Tibial nerve (tissue), 4 donors: ENCODE data around the gene VSTM2L. TPM values are rescaled to one million over a fixed set of nuclear protein-coding genes. Genes with fewer than 3 reads are reported as not detected.

Source experiments
- DNase-seq, 2 donors: peaks; one replicate each; pipeline ENCODE4 v3.0.0-alpha.2; 2019; ENCODE audit warnings: low spot score in 2 of 2
- H3K27ac ChIP-seq, 4 donors: fragments of 200-600 bp; sonication (generic) in 3 of 4; one replicate each; pipeline ENCODE4 v1.5.1; 2017 to 2019; ENCODE audit warnings: mild to moderate bottlenecking in 1 of 4
- H3K27me3 ChIP-seq, 2 donors: fragments of 200-600 bp; sonication (generic) in 1 of 2; one replicate each; pipeline versions ENCODE4 v1.5.1 to v1.6.0; 2017 to 2019
- H3K36me3 ChIP-seq, 3 donors: fragments of 200-600 bp; sonication (generic); one replicate each; pipeline ENCODE4 v1.5.1; 2018 to 2019
- H3K4me1 ChIP-seq, 4 donors: fragments of 200-600 bp; sonication (generic) in 3 of 4; one replicate each; pipeline ENCODE4 v1.5.1; 2017 to 2019
- H3K4me3 ChIP-seq, 4 donors: fragments of 200-600 bp; sonication (generic) in 3 of 4; one replicate each; pipeline ENCODE4 v1.5.1; 2017 to 2019; ENCODE audit warnings: mild to moderate bottlenecking in 1 of 4, moderate library complexity in 1 of 4
- H3K9me3 ChIP-seq, 4 donors: fragments of 200-600 bp; sonication (generic) in 3 of 4; one replicate each; pipeline ENCODE4 v1.5.1; 2017 to 2019
- CTCF ChIP-seq, 5 experiments: fragments of 200-600 bp in 3 of 5; fragments of 450-650 bp in 2 of 5; sonication (generic) in 3 of 5; IDR thresholded peaks; one replicate each; pipeline ENCODE4 v1.5.1; 2016 to 2019; ENCODE audit warnings: antibody characterized with exemption in 5 of 5, mild to moderate bottlenecking in 3 of 5, moderate library complexity in 2 of 5
- EP300 ChIP-seq, 2 donors: sonication (generic); formaldehyde crosslinking; IDR thresholded peaks; one replicate each; pipeline ENCODE4 v1.6.1; 2017; ENCODE audit warnings: antibody characterized with exemption in 2 of 2, mild to moderate bottlenecking in 1 of 2
- POLR2A ChIP-seq, 2 donors: fragments of 450-650 bp; IDR thresholded peaks; one replicate each; pipeline ENCODE4 v1.6.1; 2017; ENCODE audit warnings: antibody characterized with exemption in 2 of 2, mild to moderate bottlenecking in 2 of 2, moderate library complexity in 2 of 2
- WGBS, 2 donors: methylation state at CpG; one replicate each; pipeline ENCODE4 v1.1.5; 2018; 5-methylcytosine and 5-hydroxymethylcytosine counted together
- total RNA-seq, 4 donors: library from RNA; depleted of rRNA; stranded (reverse); fragments of >200 nt; gene quantifications; one replicate each; pipeline ENCODE4 v1.1.0, GENCODE V29; 2016

Gene VSTM2L
- total RNA-seq, 4 donors from 2014 or later: 0.44 TPM; not detected in 3

- no peak for TF ChIP-seq EP300 (IDR thresholded peaks at IDR 0.05)
- no peak for TF ChIP-seq CTCF (IDR thresholded peaks at IDR 0.05)
- no peak for TF ChIP-seq POLR2A (IDR thresholded peaks at IDR 0.05)
- 74 to 77% methylated on average over 7 of the region's 7 CpGs for WGBS, 2 donors
- H3K27me3 ChIP-seq: no peaks in the 10 kb centered on the region
- no peaks in the 10 kb centered on the region for H3K4me1 ChIP-seq
- H3K27ac ChIP-seq: no peak overlapping the region
- peaks cover 0 to 6% (median 0%) of the 10 kb centered on the region in 3 donors for H3K36me3 ChIP-seq
- peaks cover 0 to 34% (median 5%) of the 10 kb centered on the region in 4 donors for H3K9me3 ChIP-seq
- H3K4me3 ChIP-seq: no peak overlapping the region
- no peak for DNase-seq
Measured at GRCh38 chr20:37969949-37970855, 67.3 kb downstream of the VSTM2L start.

GRCh38 chr20:37970856-37971245 is 67.9 kb downstream of the VSTM2L start:
- Histone ChIP-seq H3K4me1 (no peaks in the 10 kb centered on the region), H3K27ac (no peak overlapping the region), H3K9me3 (peaks cover 0 to 34% (median 5%) of the 10 kb centered on the region in 4 donors), H3K27me3 (no peaks in the 10 kb centered on the region), H3K4me3 (no peak overlapping the region), H3K36me3 (peaks cover 0 to 6% (median 0%) of the 10 kb centered on the region in 3 donors)
- TF ChIP-seq EP300 (IDR thresholded peaks at IDR 0.05): no peak
- no peak for TF ChIP-seq POLR2A (IDR thresholded peaks at IDR 0.05)
- TF ChIP-seq CTCF (IDR thresholded peaks at IDR 0.05): no peak
- no peak for DNase-seq

GRCh38 chr20:37971561-37972127 is 68.7 kb downstream of the VSTM2L start:
- peaks cover 0 to 6% (median 0%) of the 10 kb centered on the region in 3 donors for H3K36me3 ChIP-seq
- WGBS, 2 donors: 90% methylated on average over 5 of the region's 5 CpGs
- no peak for DNase-seq
- no peak overlapping the region for H3K4me3 ChIP-seq
- H3K4me1 ChIP-seq: no peaks in the 10 kb centered on the region
- peaks cover 0 to 28% (median 5%) of the 10 kb centered on the region in 4 donors for H3K9me3 ChIP-seq
- H3K27me3 ChIP-seq: no peaks in the 10 kb centered on the region
- TF ChIP-seq CTCF (IDR thresholded peaks at IDR 0.05) (no peak), EP300 (IDR thresholded peaks at IDR 0.05) (no peak), POLR2A (IDR thresholded peaks at IDR 0.05) (no peak)
- H3K27ac ChIP-seq: no peak overlapping the region

- TF ChIP-seq EP300 (IDR thresholded peaks at IDR 0.05): no peak
- TF ChIP-seq CTCF (IDR thresholded peaks at IDR 0.05): no peak
- TF ChIP-seq POLR2A (IDR thresholded peaks at IDR 0.05): no peak
- Histone ChIP-seq H3K27me3 (no peaks in the 10 kb centered on the region), H3K9me3 (peaks cover 0 to 20% (median 4%) of the 10 kb centered on the region in 4 donors), H3K27ac (no peak overlapping the region), H3K4me1 (no peaks in the 10 kb centered on the region), H3K4me3 (no peak overlapping the region), H3K36me3 (peaks cover 0 to 6% (median 0%) of the 10 kb centered on the region in 3 donors)
- DNase-seq: no peak
- 86 to 91% methylated on average over 7 of the region's 7 CpGs for WGBS, 2 donors
Measured at GRCh38 chr20:37972256-37973058, 69.5 kb downstream of the VSTM2L start.
